ENCODE results near the gene EXOSC2.

EXOSC2 gene

DNA sequence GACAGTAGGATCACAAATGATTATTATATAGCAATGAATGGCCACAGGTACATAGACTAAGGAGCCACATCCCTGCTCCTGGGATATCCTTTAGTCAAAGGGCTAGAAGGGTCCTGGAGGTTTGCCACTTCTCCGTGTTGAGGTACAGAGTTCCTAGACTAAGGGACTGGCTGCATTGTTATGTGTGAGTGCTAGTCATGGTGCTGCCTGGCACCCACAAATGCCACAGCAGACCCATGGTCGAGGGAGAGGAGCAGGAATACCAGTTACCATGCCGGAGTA lies 47.4 kb downstream of the EXOSC2 start:
- ChIA-PET CTCF (no interaction called here), POLR2A (no interaction called here)
- no peak for DNase-seq (ENCODE audit: extremely low spot score)
- TF ChIP-seq FOXK2 (IDR thresholded peaks at IDR 0.05) = no peak
- no peak for TF ChIP-seq ZNF384 (IDR thresholded peaks at IDR 0.05)
- no peak for TF ChIP-seq LEF1 (IDR thresholded peaks at IDR 0.05; ENCODE audit: borderline replicate concordance)

DNA sequence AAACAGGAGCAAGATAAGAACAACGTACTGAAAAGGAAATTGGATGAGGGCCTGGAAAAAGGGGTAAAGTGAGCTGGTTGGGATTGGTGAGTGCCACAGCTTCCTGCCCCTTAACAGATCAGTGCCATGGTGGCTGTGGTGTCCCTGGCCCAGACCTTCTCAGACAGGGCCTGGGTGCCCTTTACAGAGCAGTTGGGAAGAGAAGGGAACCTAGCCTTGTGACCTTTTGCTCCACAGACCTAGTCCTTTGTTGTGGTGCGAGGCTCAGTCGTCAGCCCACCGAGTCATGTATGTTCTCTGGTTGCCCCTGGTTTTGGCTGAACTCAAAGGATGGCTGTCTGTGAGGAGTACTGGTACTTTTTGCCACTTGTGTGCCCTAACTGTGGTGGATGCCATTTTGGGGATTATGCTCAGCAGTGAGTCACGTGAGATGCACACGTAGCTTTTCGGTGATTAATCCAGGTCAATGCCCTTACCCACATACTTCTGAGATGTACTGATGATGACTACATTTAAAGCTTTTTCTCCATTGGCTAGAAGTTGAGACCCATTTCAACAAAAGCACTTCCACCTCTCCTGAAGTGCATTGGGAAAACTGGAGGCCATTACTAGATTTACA lies 48.4 kb downstream of the EXOSC2 start:
- DNase-seq (ENCODE audit: extremely low spot score) = no peak
- ChIA-PET POLR2A (no interaction called here), CTCF (no interaction called here)

GRCh38 chr9:130743656-130744055 lies 50.1 kb downstream of the EXOSC2 start:
- CTCF ChIA-PET = no interaction called here
- POLR2A ChIA-PET = no interaction called here

More for the DNA sequence above, 48.4 kb downstream of the EXOSC2 start:
- TF ChIP-seq HDGF (IDR thresholded peaks at IDR 0.05; ENCODE audit: borderline replicate concordance) (no peak), TARDBP (IDR thresholded peaks at IDR 0.05) (no peak), SP1 (IDR thresholded peaks at IDR 0.05) (no peak), ELF4 (IDR thresholded peaks at IDR 0.05) (no peak), CTBP1 (IDR thresholded peaks at IDR 0.05; ENCODE audit: borderline replicate concordance) (no peak)

DNA sequence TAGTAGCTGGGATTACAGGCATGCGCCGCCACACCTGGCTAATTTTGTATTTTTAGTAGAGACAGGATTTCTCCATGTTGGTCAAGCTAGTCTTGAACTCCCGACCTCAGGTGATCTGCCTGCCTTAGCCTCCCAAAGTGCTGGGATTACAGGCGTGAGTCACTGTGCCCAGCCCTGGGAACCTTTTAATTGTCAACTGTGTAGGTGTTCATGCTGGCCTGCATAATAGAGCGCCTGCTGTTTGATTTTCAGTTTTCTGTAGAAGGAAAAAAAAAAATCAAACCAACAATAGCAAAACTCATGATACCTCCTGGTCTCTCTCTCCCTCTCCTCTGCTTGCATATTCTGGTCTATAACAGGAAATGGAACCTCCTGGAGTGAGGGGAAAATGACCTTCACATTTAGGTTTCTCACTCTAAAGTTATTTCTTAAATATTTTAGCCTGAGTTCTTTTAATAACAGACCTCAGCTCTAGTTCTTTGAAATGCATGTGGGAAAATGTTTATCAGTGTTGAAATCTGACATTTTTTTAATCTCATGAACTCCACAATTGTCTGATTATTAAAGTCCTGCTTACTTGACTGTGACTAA lies 51.7 kb downstream of the EXOSC2 start:
- CTCF ChIA-PET = no interaction called here
- DNase-seq (ENCODE audit: extremely low spot score) = no peak
- POLR2A ChIA-PET = no interaction called here
- no peak for TF ChIP-seq ELF4 (IDR thresholded peaks at IDR 0.05)
- TF ChIP-seq CTBP1 (IDR thresholded peaks at IDR 0.05; ENCODE audit: borderline replicate concordance) = no peak
- TF ChIP-seq, protein P1, sequence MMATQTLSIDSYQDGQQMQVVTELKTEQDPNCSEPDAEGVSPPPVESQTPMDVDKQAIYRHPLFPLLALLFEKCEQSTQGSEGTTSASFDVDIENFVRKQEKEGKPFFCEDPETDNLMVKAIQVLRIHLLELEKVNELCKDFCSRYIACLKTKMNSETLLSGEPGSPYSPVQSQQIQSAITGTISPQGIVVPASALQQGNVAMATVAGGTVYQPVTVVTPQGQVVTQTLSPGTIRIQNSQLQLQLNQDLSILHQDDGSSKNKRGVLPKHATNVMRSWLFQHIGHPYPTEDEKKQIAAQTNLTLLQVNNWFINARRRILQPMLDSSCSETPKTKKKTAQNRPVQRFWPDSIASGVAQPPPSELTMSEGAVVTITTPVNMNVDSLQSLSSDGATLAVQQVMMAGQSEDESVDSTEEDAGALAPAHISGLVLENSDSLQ (IDR thresholded peaks at IDR 0.05) = no peak
- no peak for TF ChIP-seq SUZ12 (IDR thresholded peaks at IDR 0.05)
- TF ChIP-seq ARNT (IDR thresholded peaks at IDR 0.05) = no peak
- no peak for TF ChIP-seq HDGF (IDR thresholded peaks at IDR 0.05; ENCODE audit: borderline replicate concordance)
- TF ChIP-seq ZNF384 (IDR thresholded peaks at IDR 0.05) = no peak
- TF ChIP-seq TARDBP (IDR thresholded peaks at IDR 0.05) = no peak
- no peak for TF ChIP-seq FOXA1 (IDR thresholded peaks at IDR 0.05)
- no peak for TF ChIP-seq BHLHE40 (IDR thresholded peaks at IDR 0.05; ENCODE audit: borderline replicate concordance)
- no peak for TF ChIP-seq LEF1 (IDR thresholded peaks at IDR 0.05; ENCODE audit: borderline replicate concordance)
- no peak for TF ChIP-seq FOXM1 (IDR thresholded peaks at IDR 0.05; ENCODE audit: borderline replicate concordance)
- no peak for TF ChIP-seq L3MBTL2 (conservative IDR thresholded peaks at IDR 0.05)
- TF ChIP-seq FOXK2 (IDR thresholded peaks at IDR 0.05) = no peak
- no peak for TF ChIP-seq NFRKB (IDR thresholded peaks at IDR 0.05)
- no peak for TF ChIP-seq SP1 (IDR thresholded peaks at IDR 0.05)

More at GRCh38 chr9:130743656-130744055, 50.1 kb downstream of the EXOSC2 start:
- TF ChIP-seq L3MBTL2 (conservative IDR thresholded peaks at IDR 0.05) (no peak), TARDBP (IDR thresholded peaks at IDR 0.05) (no peak), FOXK2 (IDR thresholded peaks at IDR 0.05) (no peak), ELF4 (IDR thresholded peaks at IDR 0.05) (no peak), SP1 (IDR thresholded peaks at IDR 0.05) (no peak), ZNF384 (IDR thresholded peaks at IDR 0.05) (no peak), CTBP1 (IDR thresholded peaks at IDR 0.05; ENCODE audit: borderline replicate concordance) (no peak), LEF1 (IDR thresholded peaks at IDR 0.05; ENCODE audit: borderline replicate concordance) (no peak), FOXA1 (IDR thresholded peaks at IDR 0.05) (no peak), NFRKB (IDR thresholded peaks at IDR 0.05) (no peak), HDGF (IDR thresholded peaks at IDR 0.05; ENCODE audit: borderline replicate concordance) (no peak), ARNT (IDR thresholded peaks at IDR 0.05) (no peak), SUZ12 (IDR thresholded peaks at IDR 0.05) (no peak), BHLHE40 (IDR thresholded peaks at IDR 0.05; ENCODE audit: borderline replicate concordance) (no peak), FOXM1 (IDR thresholded peaks at IDR 0.05; ENCODE audit: borderline replicate concordance) (no peak)
- no peak for DNase-seq (ENCODE audit: extremely low spot score)

DNA sequence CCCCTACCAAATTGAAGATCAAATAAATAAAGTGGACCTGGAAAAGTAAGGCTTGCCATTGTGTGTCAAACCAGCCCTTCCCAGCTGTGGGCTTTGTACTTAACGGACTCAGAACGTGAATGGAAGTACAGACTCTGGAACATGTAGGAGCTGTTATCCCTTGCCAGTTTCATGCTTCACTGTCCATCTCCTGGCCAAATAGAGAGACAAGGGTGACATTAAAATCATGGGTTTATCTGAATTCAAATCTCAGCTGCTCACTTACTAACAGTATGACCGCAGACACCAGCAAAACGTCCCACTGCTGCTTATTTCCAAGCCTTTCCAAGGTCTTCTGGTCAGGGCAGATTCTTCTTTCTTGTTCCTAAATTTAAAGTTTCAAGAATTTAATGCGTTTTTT lies 52.2 kb downstream of the EXOSC2 start:
- no peak for DNase-seq (ENCODE audit: extremely low spot score)
- ChIA-PET POLR2A (no interaction called here), CTCF (interaction anchor here (0.6 kb wide), 1 partner anchor 578 kb away, joined by 5 read pairs; no protein-coding TSS in a partner anchor)
- TF ChIP-seq FOXM1 (IDR thresholded peaks at IDR 0.05; ENCODE audit: borderline replicate concordance) = no peak
- TF ChIP-seq HDGF (IDR thresholded peaks at IDR 0.05; ENCODE audit: borderline replicate concordance) = no peak
- TF ChIP-seq ELF4 (IDR thresholded peaks at IDR 0.05) = no peak
- TF ChIP-seq L3MBTL2 (conservative IDR thresholded peaks at IDR 0.05) = no peak
- no peak for TF ChIP-seq LEF1 (IDR thresholded peaks at IDR 0.05; ENCODE audit: borderline replicate concordance)
- no peak for TF ChIP-seq FOXK2 (IDR thresholded peaks at IDR 0.05)
- no peak for TF ChIP-seq SP1 (IDR thresholded peaks at IDR 0.05)
- no peak for TF ChIP-seq FOXA1 (IDR thresholded peaks at IDR 0.05)
- TF ChIP-seq, protein P1 (IDR thresholded peaks at IDR 0.05) = no peak

GRCh38 chr9:130746434-130747212 lies 53.0 kb downstream of the EXOSC2 start:
- ChIA-PET POLR2A (no interaction called here), CTCF (interaction anchor here (0.6 kb wide), 1 partner anchor 577 kb away, joined by 5 read pairs; no protein-coding TSS in a partner anchor)
- DNase-seq (ENCODE audit: extremely low spot score) = no peak
- TF ChIP-seq FOXA1 (IDR thresholded peaks at IDR 0.05) (no peak), BHLHE40 (IDR thresholded peaks at IDR 0.05; ENCODE audit: borderline replicate concordance) (no peak), SP1 (IDR thresholded peaks at IDR 0.05) (no peak), ELF4 (IDR thresholded peaks at IDR 0.05) (no peak), HDGF (IDR thresholded peaks at IDR 0.05; ENCODE audit: borderline replicate concordance) (no peak)

Data from HEK293T (cell line).